OCI-LY7 (cell line): Measurements from ENCODE around the gene AGPAT3. TPM values are rescaled to one million over a fixed set of nuclear protein-coding genes. Genes with fewer than 3 reads are reported as not detected.

ENCODE experiments used
- BruUV-seq: library from RNA; stranded (reverse); fragments of 400-500 nt; replicated peaks from 2 replicates; lab custom pipeline; 2021; lab: Mats Ljungman, UMichigan
- CTCF ChIA-PET: fragments of 300-600 bp; sonication (Branson Sonifier 250); formaldehyde crosslinking; loops from one replicate; lab custom pipeline; 2022; ENCODE audit warnings: antibody characterized with exemption; ENCODE audit not compliant: unreplicated experiment; lab: Charles Lee
- POLR2A ChIA-PET: fragments of 300-600 bp; sonication (Branson Sonifier 250); formaldehyde crosslinking; loops from one replicate; lab custom pipeline; 2022; ENCODE audit warnings: antibody characterized with exemption; lab: Charles Lee
- DNase-seq: peaks from one replicate; pipeline ENCODE4 v3.0.0-alpha.2; 2015; ENCODE audit warnings: low spot score
- H2AFZ ChIP-seq: fragments of 200-600 bp; sonication (generic), shearing (Covaris generic); 2 replicates; pipeline ENCODE4 v1.6.1; 2014; ENCODE audit warnings: mild to moderate bottlenecking, antibody characterized with exemption, low read length, moderate library complexity
- H3K27ac ChIP-seq: fragments of 200-600 bp; sonication (generic); 2 replicates; pipeline ENCODE4 v1.5.1; 2014; ENCODE audit warnings: mixed run types, low read depth, mild to moderate bottlenecking, moderate library complexity, low read length, inconsistent platforms; ENCODE audit not compliant: poor library complexity, severe bottlenecking
- H3K36me3 ChIP-seq: fragments of 200-600 bp; sonication (generic); 2 replicates; pipeline ENCODE4 v1.6.1; 2014; ENCODE audit warnings: mild to moderate bottlenecking, antibody characterized with exemption, low read length, moderate library complexity, mixed read lengths; ENCODE audit not compliant: insufficient read depth
- H3K4me1 ChIP-seq: fragments of 200-600 bp; sonication (generic); 2 replicates; pipeline ENCODE4 v1.5.1; 2014; ENCODE audit warnings: mild to moderate bottlenecking, low read length; ENCODE audit not compliant: insufficient read depth, poor library complexity, severe bottlenecking
- H3K4me2 ChIP-seq: fragments of 200-600 bp; sonication (generic); 2 replicates; pipeline ENCODE4 v1.6.1; 2014; ENCODE audit warnings: mild to moderate bottlenecking, low read length
- H3K4me3 ChIP-seq: fragments of 200-600 bp; sonication (generic); 2 replicates; pipeline ENCODE4 v1.5.1; 2014; ENCODE audit warnings: mild to moderate bottlenecking, low read depth, low read length; ENCODE audit not compliant: poor library complexity, severe bottlenecking
- H3K79me2 ChIP-seq: fragments of 200-600 bp; sonication (generic); 2 replicates; pipeline ENCODE4 v1.6.1; 2016; ENCODE audit warnings: low read depth, mild to moderate bottlenecking, low read length, moderate library complexity, mixed read lengths; ENCODE audit not compliant: insufficient read depth
- H3K9me2 ChIP-seq: fragments of 200-600 bp; sonication (generic); 2 replicates; pipeline ENCODE4 v1.6.1; 2016; ENCODE audit warnings: mild to moderate bottlenecking, low read length, mixed read lengths; ENCODE audit not compliant: insufficient read depth
- H3K9me3 ChIP-seq: fragments of 200-600 bp; sonication (generic); 2 replicates; pipeline ENCODE4 v1.6.1; 2014; ENCODE audit warnings: mild to moderate bottlenecking, mixed run types, low read length, mixed read lengths
- H4K20me1 ChIP-seq: fragments of 200-600 bp; sonication (generic); 2 replicates; pipeline ENCODE4 v1.6.1; 2014; ENCODE audit warnings: mild to moderate bottlenecking, antibody characterized with exemption, low read length, moderate library complexity, mixed read lengths; ENCODE audit not compliant: insufficient read depth
- EZH2phosphoT487 ChIP-seq: fragments of 200-600 bp; sonication (generic); IDR thresholded peaks from 2 replicates; pipeline ENCODE4 v1.6.1; 2018; ENCODE audit warnings: low read depth, borderline replicate concordance, mild to moderate bottlenecking, mixed run types, antibody characterized with exemption, low read length, moderate library complexity, mixed read lengths
- intact Hi-C: fragments of 100-400 bp; cut with micrococcal nuclease; formaldehyde crosslinking; loops from one replicate; pipeline ENCODE4 v1.10.0; 2022; ENCODE audit not compliant: unreplicated experiment
- total RNA-seq, 2 experiments: library from RNA; depleted of rRNA in 1 of 2; stranded (reverse); fragments of >200 nt in 1 of 2; shearing (Covaris generic) in 1 of 2; gene quantifications; 2 replicates each; pipeline ENCODE4 v1.2.3, GENCODE V29; 2014 to 2022
- TF ChIP-seq, protein P1 (sequence below): fragments of 200-600 bp; sonication (generic); conservative IDR thresholded peaks from 2 replicates; pipeline ENCODE4 v1.5.1; 2014; ENCODE audit warnings: mild to moderate bottlenecking, antibody characterized with exemption, low read length, moderate library complexity, mixed read lengths

Gene AGPAT3
- total RNA-seq, 2 experiments from 2014 or later: 9.2 to 33.4 TPM

DNA sequence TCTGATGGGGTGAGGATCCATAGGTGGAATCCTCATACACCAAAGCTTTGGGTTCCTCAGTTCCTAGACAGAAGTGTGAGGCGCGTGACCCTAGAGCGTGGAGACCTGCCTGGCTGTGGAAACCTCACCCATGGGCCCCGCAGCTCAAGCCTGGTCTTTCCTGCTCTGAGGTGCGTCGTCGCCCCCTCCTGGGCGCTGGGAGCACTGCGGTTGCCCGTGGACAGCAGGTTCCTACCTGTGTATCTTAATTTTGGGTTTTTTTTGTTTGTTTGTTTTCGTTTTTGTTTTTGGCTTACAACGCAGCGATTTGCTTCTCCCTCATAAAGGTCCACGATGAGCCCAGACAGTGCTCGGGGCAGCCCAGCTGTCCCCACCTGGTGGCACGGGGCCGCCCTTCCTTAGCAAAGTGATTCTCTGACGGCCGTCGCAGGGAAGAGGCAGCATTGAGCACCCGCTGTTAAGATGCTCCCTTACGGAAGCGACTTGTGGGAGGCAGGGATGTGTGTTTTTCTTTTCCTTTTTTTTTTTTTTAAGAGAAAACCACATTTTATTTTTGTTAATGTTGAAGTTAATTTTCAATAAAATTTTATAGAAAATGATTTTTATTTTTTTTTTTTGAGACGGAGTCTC, 110.6 kb downstream of the AGPAT3 start:
- ChIA-PET CTCF (no interaction called here), POLR2A (no interaction called here)
- Histone ChIP-seq H3K4me2 (no peak overlapping the region), H2AFZ (no peak overlapping the region), H3K9me3 (no peaks in the 10 kb centered on the region), H3K4me3 (no peak overlapping the region), H3K4me1 (no peaks in the 10 kb centered on the region), H3K27ac (no peak overlapping the region), H4K20me1 (no peaks in the 10 kb centered on the region), H3K9me2 (no peaks in the 10 kb centered on the region), H3K36me3 (no peaks in the 10 kb centered on the region), H3K79me2 (no peaks in the 10 kb centered on the region)
- no peak for TF ChIP-seq EZH2phosphoT487
- TF ChIP-seq, protein P1, sequence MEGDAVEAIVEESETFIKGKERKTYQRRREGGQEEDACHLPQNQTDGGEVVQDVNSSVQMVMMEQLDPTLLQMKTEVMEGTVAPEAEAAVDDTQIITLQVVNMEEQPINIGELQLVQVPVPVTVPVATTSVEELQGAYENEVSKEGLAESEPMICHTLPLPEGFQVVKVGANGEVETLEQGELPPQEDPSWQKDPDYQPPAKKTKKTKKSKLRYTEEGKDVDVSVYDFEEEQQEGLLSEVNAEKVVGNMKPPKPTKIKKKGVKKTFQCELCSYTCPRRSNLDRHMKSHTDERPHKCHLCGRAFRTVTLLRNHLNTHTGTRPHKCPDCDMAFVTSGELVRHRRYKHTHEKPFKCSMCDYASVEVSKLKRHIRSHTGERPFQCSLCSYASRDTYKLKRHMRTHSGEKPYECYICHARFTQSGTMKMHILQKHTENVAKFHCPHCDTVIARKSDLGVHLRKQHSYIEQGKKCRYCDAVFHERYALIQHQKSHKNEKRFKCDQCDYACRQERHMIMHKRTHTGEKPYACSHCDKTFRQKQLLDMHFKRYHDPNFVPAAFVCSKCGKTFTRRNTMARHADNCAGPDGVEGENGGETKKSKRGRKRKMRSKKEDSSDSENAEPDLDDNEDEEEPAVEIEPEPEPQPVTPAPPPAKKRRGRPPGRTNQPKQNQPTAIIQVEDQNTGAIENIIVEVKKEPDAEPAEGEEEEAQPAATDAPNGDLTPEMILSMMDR: peak; percentile 96
- no TSS peak for BruUV-seq
- peak; percentile 71 for DNase-seq
- intact Hi-C loops: loop anchor here (1.0 kb wide), 1 partner anchor 164 kb away; no protein-coding TSS in a partner anchor

DNA sequence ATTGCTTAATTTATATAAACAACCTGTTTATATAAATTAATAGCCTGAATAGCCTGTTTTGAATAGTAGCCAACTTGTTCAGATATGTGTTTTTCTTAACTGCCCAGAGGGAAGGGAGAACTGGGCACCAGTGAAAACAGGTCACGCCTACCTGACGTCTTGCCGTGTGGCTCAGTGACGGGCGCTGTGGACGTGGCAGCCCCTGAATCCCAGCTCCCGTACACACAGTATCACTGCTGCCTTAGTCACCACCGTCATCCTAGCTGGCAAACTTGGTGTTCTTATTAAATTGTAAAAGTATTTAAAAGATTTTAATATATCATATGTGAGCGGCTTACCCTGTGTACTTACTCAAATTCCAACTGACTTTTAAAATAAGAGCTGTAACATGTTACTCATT, 111.6 kb downstream of the AGPAT3 start:
- no peaks in the 10 kb centered on the region for H3K9me2 ChIP-seq
- CTCF ChIA-PET: no interaction called here
- POLR2A ChIA-PET: no interaction called here
- H3K4me2 ChIP-seq: no peak overlapping the region
- DNase-seq: no peak
- TF ChIP-seq EZH2phosphoT487: no peak
- TF ChIP-seq, protein P1: no peak
- H4K20me1 ChIP-seq: no peaks in the 10 kb centered on the region
- intact Hi-C loops: no loop called here
- H3K4me1 ChIP-seq: no peaks in the 10 kb centered on the region
- H2AFZ ChIP-seq: no peak overlapping the region
- no peak overlapping the region for H3K4me3 ChIP-seq
- no peaks in the 10 kb centered on the region for H3K9me3 ChIP-seq
- no peaks in the 10 kb centered on the region for H3K36me3 ChIP-seq
- no peak overlapping the region for H3K27ac ChIP-seq
- BruUV-seq: no TSS peak
- no peaks in the 10 kb centered on the region for H3K79me2 ChIP-seq

DNA sequence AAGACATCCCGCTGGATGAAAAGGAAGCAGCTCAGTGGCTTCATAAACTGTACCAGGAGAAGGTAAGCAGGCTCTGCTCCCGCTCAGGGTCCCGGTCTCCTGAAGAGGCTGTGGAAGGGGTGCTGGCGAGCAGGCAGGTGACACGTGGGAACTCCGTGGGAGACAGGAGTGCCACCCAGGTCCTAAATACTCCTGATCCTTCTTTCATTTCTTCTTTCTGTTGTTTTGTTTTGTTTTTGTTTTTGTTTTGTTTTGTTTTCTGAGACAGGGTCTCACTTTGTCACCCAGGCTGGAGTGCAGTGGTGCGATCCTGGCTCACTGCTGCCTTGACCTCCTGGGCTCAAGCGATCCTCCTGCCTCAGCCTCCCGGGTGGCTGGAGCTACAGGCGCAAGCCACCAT, 113.0 kb downstream of the AGPAT3 start:
- Histone ChIP-seq H3K4me1 (no peaks in the 10 kb centered on the region), H3K9me3 (no peaks in the 10 kb centered on the region), H3K9me2 (no peaks in the 10 kb centered on the region), H4K20me1 (no peaks in the 10 kb centered on the region), H2AFZ (no peak overlapping the region), H3K27ac (no peak overlapping the region), H3K4me3 (no peak overlapping the region), H3K4me2 (no peak overlapping the region), H3K36me3 (no peaks in the 10 kb centered on the region), H3K79me2 (no peaks in the 10 kb centered on the region)
- intact Hi-C loops: no loop called here
- TF ChIP-seq EZH2phosphoT487: no peak
- TF ChIP-seq, protein P1: no peak
- no peak for DNase-seq
- no TSS peak for BruUV-seq
- POLR2A ChIA-PET: no interaction called here
- CTCF ChIA-PET: no interaction called here
